Prostate gland (tissue), 2 donors: ENCODE measurements around the gene ZNRF3. TPM values are rescaled to one million over a fixed set of nuclear protein-coding genes. Genes with fewer than 3 reads are reported as not detected.
A peak's percentile ranks its signal among the peaks of the same experiment; 100 is the strongest.

ENCODE experiments used
- DNase-seq: peaks from one replicate; pipeline ENCODE4 v3.0.0-alpha.2; 2019; ENCODE audit warnings: low spot score
- H3K27ac ChIP-seq, 2 donors: fragments of 200-600 bp; sonication (generic); 2 replicates each; pipeline ENCODE4 v1.5.1; 2017 to 2019
- H3K27me3 ChIP-seq: fragments of 200-600 bp; sonication (generic); replicated peaks from 2 replicates; pipeline ENCODE4 v1.5.1; 2019; ENCODE audit not compliant: insufficient read depth
- H3K36me3 ChIP-seq, 2 donors: fragments of 200-600 bp; sonication (generic); 1 replicate in 1 of 2; 2 replicates in 1 of 2; pipeline versions ENCODE4 v1.5.1 to v1.8.1; 2017 to 2019
- H3K4me1 ChIP-seq: fragments of 200-600 bp; sonication (generic); replicated peaks from 2 replicates; pipeline ENCODE4 v1.5.1; 2019
- H3K4me3 ChIP-seq, 2 donors: fragments of 200-600 bp; sonication (generic); 2 replicates each; pipeline ENCODE4 v1.5.1; 2017 to 2019
- H3K9me3 ChIP-seq: fragments of 200-600 bp; sonication (generic); 2 replicates; pipeline ENCODE4 v1.5.1; 2017
- CTCF ChIP-seq, 4 experiments: fragments of 200-600 bp in 2 of 4; fragments of 450-650 bp in 2 of 4; sonication (generic) in 2 of 4; IDR thresholded peaks; 1 replicate in 3 of 4; 2 replicates in 1 of 4; pipeline ENCODE4 v1.5.1; 2016 to 2019; ENCODE audit warnings: antibody characterized with exemption in 4 of 4, mild to moderate bottlenecking in 2 of 4, moderate library complexity in 2 of 4
- POLR2A ChIP-seq: fragments of 450-650 bp; IDR thresholded peaks from one replicate; pipeline ENCODE4 v1.6.1; 2016; ENCODE audit warnings: antibody characterized with exemption, mild to moderate bottlenecking
- POLR2AphosphoS5 ChIP-seq: sonication (generic); formaldehyde crosslinking; IDR thresholded peaks from one replicate; pipeline ENCODE4 v1.6.1; 2017; ENCODE audit warnings: antibody characterized with exemption
- WGBS: methylation state at CpG from one replicate; pipeline ENCODE4 v1.1.5; 2018; 5-methylcytosine and 5-hydroxymethylcytosine counted together
- intact Hi-C: fragments of 100-400 bp; cut with DNase I; formaldehyde crosslinking; loops from one replicate; pipeline ENCODE4 v1.14.2; 2022
- total RNA-seq, 2 donors: library from RNA; depleted of rRNA; stranded (reverse); fragments of >200 nt; gene quantifications; one replicate each; pipeline ENCODE4 v1.1.0, GENCODE V29; 2016

ZNRF3 gene
- total RNA-seq, 2 donors from 2014 or later, result 38.5 to 46.1 TPM

GRCh38 chr22:28894807-28895206, 11.4 kb downstream of the ZNRF3 start:
- Histone ChIP-seq H3K4me3 (no peak overlapping the region), H3K4me1 (peaks cover 7% of the 10 kb centered on the region), H3K27ac (peak overlapping the region; percentile 1 to 6), H3K27me3 (no peaks in the 10 kb centered on the region), H3K36me3 (no peaks in the 10 kb centered on the region), H3K9me3 (no peaks in the 10 kb centered on the region)
- 67% methylated on average over 3 of the region's 3 CpGs for WGBS
- TF ChIP-seq POLR2A (no peak), POLR2AphosphoS5 (no peak)
- intact Hi-C loops, result no loop called here
- DNase-seq, result no peak

DNA sequence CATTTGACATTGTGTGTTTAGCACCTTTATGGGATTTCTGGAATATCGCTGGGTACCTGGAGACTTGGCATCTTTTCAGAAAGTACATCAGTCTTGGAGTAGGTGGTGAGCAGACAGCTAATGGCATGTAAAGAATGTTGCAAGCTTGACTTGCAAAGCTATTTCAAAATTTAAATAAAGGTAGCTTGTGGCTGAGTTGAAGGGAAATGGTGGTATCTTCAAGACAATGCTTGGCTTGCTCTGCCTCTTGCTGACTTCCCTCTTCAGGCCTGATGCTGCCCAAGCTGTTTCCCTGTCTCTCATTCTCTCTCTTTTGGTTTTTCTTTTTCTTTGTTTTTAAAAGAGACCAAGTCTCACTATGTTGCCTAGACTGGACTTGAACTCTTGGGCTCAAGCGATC, 13.2 kb downstream of the ZNRF3 start:
- no peak overlapping the region for H3K4me3 ChIP-seq
- intact Hi-C loops, result no loop called here
- H3K27me3 ChIP-seq, result no peaks in the 10 kb centered on the region
- peak overlapping the region in 1 of 2 donors; percentile 5 for H3K27ac ChIP-seq
- H3K4me1 ChIP-seq, result peaks cover 13% of the 10 kb centered on the region
- no peaks in the 10 kb centered on the region for H3K9me3 ChIP-seq
- peak; percentile 44 for TF ChIP-seq POLR2AphosphoS5
- TF ChIP-seq CTCF (IDR thresholded peaks at IDR 0.05), result no peak
- 76% methylated on average over 2 of the region's 2 CpGs for WGBS
- no peak for DNase-seq
- H3K36me3 ChIP-seq, result no peaks in the 10 kb centered on the region

DNA sequence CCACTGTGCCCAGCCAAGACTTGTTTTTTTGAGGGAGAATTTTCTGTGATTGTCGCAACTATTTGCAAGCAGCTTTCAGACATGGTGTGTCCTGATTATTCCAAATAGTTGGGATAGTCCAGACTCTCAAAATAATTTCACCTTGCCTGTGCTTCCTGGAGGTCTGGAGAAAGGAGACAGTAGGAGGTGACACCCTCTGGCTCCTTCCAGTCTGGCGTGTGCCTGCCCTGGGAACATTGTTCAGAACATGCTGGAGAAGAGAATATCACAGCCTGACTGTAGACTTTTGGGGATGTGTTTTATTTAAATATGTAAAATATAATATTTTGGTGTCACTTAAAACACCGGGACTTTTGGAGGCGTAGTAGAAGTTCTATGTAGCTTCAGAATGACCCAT, 14.9 kb downstream of the ZNRF3 start:
- Histone ChIP-seq H3K36me3 (no peaks in the 10 kb centered on the region), H3K27ac (peak overlapping the region in 1 of 2 donors; percentile 13), H3K4me3 (no peak overlapping the region), H3K27me3 (no peaks in the 10 kb centered on the region), H3K9me3 (no peaks in the 10 kb centered on the region), H3K4me1 (peaks cover 10% of the 10 kb centered on the region)
- intact Hi-C loops, result no loop called here
- 70% methylated on average over 4 of the region's 4 CpGs for WGBS
- DNase-seq, result no peak
- TF ChIP-seq CTCF (IDR thresholded peaks at IDR 0.05) (no peak), POLR2A (no peak), POLR2AphosphoS5 (no peak)

- H3K9me3 ChIP-seq, result no peaks in the 10 kb centered on the region
- H3K36me3 ChIP-seq, result no peaks in the 10 kb centered on the region
- DNase-seq, result no peak
- no peak overlapping the region for H3K4me3 ChIP-seq
- intact Hi-C loops, result no loop called here
- TF ChIP-seq CTCF (IDR thresholded peaks at IDR 0.05) (no peak), POLR2A (no peak), POLR2AphosphoS5 (no peak)
- H3K4me1 ChIP-seq, result peaks cover 10% of the 10 kb centered on the region
- H3K27ac ChIP-seq, result peak overlapping the region in 1 of 2 donors; percentile 13
- WGBS, result 45% methylated on average over 9 of the region's 9 CpGs
- H3K27me3 ChIP-seq, result no peaks in the 10 kb centered on the region
Observed at GRCh38 chr22:28899199-28899853, 16.0 kb downstream of the ZNRF3 start.

DNA sequence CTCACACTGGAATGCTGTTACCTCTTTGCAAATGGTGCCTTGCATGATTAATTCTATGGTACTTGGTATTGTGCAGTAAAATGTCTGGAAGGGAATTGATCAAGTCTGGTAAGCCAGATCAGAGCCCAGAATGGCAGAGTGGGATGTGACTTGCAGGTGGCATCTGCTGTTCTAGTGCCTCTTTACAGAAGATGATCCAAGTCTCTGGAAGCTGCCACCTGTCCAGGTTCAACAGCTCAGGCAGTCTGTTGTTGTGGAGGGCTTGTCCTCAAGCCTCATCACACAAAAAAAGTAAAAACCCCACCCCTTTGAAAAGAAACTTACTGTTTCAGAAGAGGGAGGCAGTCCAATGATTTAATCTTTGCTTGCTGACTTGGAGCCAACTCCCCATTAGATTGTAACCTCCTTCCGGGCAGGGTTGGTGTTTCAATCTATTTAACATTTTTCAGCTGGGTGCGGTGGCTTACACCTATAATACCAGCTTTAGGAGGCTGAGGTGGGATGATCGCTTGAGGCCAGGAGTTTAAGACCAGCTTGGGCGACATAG, 17.1 kb downstream of the ZNRF3 start:
- intact Hi-C loops, result no loop called here
- no peak overlapping the region for H3K4me3 ChIP-seq
- WGBS, result 64% methylated on average over 4 of the region's 4 CpGs
- DNase-seq, result no peak
- TF ChIP-seq CTCF (IDR thresholded peaks at IDR 0.05) (no peak), POLR2A (no peak), POLR2AphosphoS5 (no peak)
- H3K4me1 ChIP-seq, result peaks cover 14% of the 10 kb centered on the region
- H3K36me3 ChIP-seq, result no peaks in the 10 kb centered on the region
- H3K27ac ChIP-seq, result no peak overlapping the region
- H3K27me3 ChIP-seq, result no peaks in the 10 kb centered on the region
- H3K9me3 ChIP-seq, result no peaks in the 10 kb centered on the region
